A549 treated with RU486 at 1 μM for 4 hours (cell line): ENCODE results near the gene ABRACL. TPM values are rescaled to one million over a fixed set of nuclear protein-coding genes. Genes with fewer than 3 reads are reported as not detected.

Experiments
- total RNA-seq: library from RNA; stranded (reverse); fragments of 200-300 nt; extraction: Qiagen RNA extraction; gene quantifications from 5 replicates; pipeline ENCODE4 v1.2.3, GENCODE V29; 2022; ENCODE audit warnings: low read depth

Gene ABRACL
- 44.7 to 66.2 TPM (median 49.0 TPM) in 5 replicates for total RNA-seq

GRCh38 chr6:139028658-139029469 lies at the start of gene ABRACL:
TSS of gene ABRACL (plus strand) at chr6:139028745. CDS start at chr6:139034161, 5,416 bp downstream.

GRCh38 chr6:138987643-138988468 lies 40.7 kb upstream of the ABRACL start, which contains the start of gene REPS1:
TSS of gene REPS1 (minus strand) at chr6:138988253. CDS start at chr6:138987682, 571 bp downstream.

Other genes with a start within 250 kb of the ABRACL start
- gene ECT2L, start 232.7 kb upstream of the ABRACL start, total RNA-seq, result not detected in 5 replicates
- 17.8 to 23.2 TPM (median 21.3 TPM) in 5 replicates for gene REPS1, start 40.5 kb upstream of the ABRACL start, total RNA-seq
- 0.48 to 2.2 TPM (median 2.0 TPM) in 5 replicates for gene HECA, start 106.3 kb downstream of the ABRACL start, total RNA-seq